Endothelial cell of hepatic sinusoid (primary cell): ENCODE measurements around the gene LCMT1.
"Not testable (repeated sequence)": the region's sequence is repeated elsewhere in the genome, so short reads cannot be mapped to it uniquely, and the experiment has no call there.

Experiments
- in situ Hi-C: cut with HindIII; loops from 2 replicates; pipeline ENCODE4 v1.10.0; 2017; ENCODE audit warnings: low sequenced_read_pairs

LCMT1 gene

DNA sequence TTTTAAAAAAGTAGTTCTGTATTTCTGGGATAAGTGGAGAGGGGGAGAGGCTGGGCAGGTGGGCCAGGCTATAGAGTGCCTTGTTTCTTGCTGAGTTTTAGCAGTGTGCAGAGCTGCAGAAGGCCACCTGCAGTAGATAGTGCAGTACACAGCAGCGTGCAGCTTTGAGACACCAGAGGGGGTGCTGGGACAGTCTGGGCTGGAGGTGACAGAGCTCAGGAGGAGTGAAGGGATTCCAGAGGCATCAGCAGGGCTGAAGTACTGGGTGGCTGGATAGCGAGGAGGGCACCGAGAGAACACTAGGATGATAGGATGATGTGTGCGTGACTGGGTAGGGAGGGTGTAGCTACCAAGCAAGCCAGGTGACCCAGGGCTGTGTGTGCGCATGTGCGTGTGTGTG is 26.6 kb downstream of the LCMT1 start:
- in situ Hi-C loops: no loop called here

DNA sequence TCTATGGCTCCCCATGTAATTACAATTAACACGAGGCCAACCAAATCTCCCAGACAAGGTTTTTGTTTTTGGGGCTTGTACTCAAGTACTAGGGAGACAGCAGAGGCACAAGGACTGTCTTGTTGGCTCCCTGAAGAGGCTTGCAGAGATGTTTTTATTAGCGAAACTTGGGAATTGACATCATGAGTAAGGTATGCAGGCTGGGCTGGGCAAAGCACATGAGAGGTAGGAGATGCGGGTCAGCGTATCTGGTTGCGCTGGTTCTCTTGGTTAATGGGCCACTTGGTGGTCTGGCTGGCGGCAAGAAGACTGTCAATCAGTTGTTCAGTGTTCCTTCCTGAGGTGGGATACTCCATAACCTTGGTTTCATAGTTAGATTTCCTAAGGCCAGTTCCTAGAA is 28.9 kb downstream of the LCMT1 start:
- in situ Hi-C loops: no loop called here

GRCh38 chr16:25141648-25142047 is 30.1 kb downstream of the LCMT1 start:
- in situ Hi-C loops: no loop called here

DNA sequence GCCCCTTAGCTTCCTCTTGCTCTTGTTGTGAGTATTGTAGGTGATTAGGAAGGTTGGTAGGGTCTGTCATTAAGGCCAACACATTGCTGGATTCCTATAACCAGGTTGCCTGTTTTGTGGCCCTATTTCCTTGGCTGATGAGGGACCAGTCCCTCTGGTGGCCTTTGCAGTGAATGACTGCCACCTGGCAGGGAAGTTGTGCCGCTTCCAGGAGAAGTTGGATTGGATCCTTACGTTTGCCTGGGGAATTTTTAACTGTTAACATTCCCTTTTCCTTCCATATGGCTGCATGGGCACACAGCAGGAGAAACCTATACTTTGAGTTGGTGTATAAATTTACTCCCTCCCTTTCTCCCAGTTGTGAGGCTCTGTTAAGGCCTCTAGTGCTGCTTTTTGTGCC is 32.4 kb downstream of the LCMT1 start:
- in situ Hi-C loops: no loop called here

GRCh38 chr16:25148568-25149215 is 37.1 kb downstream of the LCMT1 start:
- in situ Hi-C loops: loop anchor here (5.0 kb wide), 3 partner anchors 44 to 94 kb away; no protein-coding TSS in a partner anchor

DNA sequence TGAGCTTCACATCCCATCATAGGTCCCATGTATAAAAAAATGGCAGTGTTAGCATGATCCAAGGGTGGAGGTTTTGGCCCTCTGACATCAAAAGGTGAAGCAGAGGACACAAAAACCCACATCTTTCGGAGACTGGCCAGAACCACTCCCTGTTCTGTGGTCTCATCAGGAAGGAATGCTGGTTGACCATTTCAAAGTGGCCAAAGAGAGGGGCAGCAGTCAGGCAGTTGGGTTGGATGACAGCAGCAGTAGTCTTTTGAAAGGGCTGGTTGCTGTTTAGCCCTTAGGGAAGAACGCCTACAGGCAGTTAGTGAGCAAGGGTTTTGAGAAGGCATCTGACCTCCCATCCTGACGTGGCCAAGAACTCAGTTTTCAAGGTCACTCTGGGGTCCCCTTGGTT is 40.5 kb downstream of the LCMT1 start:
- in situ Hi-C loops: no loop called here

GRCh38 chr16:25155553-25156460 is 44.3 kb downstream of the LCMT1 start:
- in situ Hi-C loops: loop anchor here (5.0 kb wide), 1 partner anchor 94 kb away; no protein-coding TSS in a partner anchor

DNA sequence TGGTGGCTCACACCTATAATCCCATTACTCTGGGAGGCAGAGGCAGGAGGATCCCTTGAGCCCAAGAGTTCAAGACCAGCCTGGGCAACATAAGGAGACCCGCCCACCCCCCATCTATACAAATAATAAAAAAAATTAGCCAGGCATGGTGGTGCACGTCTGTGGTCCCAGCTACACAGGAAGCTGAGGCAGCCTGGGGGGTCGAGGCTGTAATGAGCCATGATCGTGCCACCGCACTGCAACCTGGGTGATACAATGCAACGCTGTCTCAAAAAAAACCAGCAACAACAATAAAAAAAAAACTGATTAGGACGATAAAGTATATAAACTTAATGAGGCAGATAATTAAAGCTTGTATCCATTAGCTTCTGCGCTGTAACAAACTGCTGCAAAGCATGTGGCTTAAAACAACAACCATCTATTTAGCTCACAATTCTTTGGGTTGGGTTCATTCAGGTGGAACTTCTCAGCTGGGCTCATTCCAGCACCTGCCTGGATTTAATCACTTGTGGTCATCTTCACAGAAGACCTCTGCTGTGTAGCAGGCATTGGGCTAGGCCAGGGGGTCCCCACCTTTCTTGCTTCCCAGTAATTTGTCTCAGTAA is 45.8 kb downstream of the LCMT1 start:
- in situ Hi-C loops: loop anchor here (5.0 kb wide), 1 partner anchor 95 kb away; no protein-coding TSS in a partner anchor

- in situ Hi-C loops: loop anchor here (5.0 kb wide), 1 partner anchor 96 kb away; no protein-coding TSS in a partner anchor
Observed at GRCh38 chr16:25158401-25158800, 46.9 kb downstream of the LCMT1 start.

DNA sequence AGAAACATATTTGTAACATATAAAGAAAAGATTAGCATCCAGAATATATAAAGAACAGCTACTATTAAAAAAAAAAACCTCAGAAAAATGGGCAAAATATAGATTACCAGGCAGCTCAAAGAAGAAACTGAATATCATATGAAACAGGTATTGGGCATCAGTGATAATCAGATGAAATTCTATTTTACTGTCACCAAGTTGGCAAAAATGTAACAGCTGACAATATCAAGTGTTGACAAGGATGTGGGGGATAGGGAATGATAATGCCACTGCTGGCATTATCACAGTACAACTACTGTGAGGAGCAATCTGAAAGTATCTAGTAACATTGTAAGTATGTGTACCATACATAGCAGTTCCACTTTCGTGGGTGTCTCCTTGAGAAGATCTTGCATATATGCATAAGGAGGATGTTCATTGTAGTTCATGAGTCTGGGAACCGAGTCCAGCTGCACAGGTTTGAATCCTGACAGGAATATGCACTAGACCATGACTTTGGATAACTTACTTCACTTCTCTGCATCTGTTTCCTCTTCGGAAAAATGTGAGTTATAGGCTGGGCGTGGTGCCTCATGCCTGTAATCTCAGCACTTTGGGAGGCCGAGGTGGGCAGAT is 50.3 kb downstream of the LCMT1 start:
- in situ Hi-C loops: no loop called here

GRCh38 chr16:25163683-25164082 is 52.1 kb downstream of the LCMT1 start:
- in situ Hi-C loops: no loop called here

- in situ Hi-C loops: no loop called here
Observed at GRCh38 chr16:25165284-25165683, 53.7 kb downstream of the LCMT1 start.

- in situ Hi-C loops: not testable (repeated sequence)
Observed at GRCh38 chr16:25167920-25168319, 56.4 kb downstream of the LCMT1 start.

- in situ Hi-C loops: no loop called here
Observed at GRCh38 chr16:25171390-25171789, 59.8 kb downstream of the LCMT1 start.

DNA sequence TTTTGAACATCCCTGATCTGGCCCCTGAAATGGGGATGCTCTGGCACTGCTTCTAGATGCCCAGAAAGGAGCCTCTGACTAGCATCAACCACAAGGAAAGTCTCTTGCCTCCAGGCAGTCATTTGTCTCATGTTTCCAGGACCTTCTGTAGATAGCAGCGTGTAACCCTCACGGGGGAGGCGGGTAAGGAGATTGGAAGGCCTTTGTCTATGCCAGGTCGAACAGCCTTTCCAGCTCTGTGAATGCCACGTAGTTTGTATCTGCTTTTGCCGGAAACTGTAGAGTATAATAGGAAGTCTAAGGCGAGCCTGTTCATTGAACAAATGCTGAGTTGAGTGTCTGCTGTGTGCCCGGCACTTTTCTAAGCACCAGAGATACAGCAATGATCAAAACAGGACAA is 61.3 kb downstream of the LCMT1 start:
- in situ Hi-C loops: no loop called here

GRCh38 chr16:25174285-25174684 is 62.7 kb downstream of the LCMT1 start:
- in situ Hi-C loops: no loop called here

DNA sequence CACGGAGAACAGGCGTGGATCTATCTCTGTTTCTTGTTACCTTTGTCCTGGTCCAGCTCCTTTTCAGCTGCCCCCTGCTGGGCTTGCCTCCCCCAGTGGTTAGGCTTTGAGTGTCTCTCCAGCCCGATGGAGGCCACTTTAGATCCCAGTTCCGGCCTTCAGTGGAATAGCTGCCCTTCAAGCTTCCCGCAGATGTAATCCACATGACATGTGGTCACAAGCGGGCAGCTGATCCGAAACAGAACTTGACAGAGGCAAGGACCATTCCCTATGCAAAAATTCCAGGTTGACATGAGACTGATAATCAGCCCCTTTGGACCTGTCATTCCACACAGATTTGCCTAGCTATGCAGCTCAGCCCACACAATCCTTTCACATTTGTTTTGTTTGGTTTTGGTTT is 64.6 kb downstream of the LCMT1 start:
- in situ Hi-C loops: no loop called here

DNA sequence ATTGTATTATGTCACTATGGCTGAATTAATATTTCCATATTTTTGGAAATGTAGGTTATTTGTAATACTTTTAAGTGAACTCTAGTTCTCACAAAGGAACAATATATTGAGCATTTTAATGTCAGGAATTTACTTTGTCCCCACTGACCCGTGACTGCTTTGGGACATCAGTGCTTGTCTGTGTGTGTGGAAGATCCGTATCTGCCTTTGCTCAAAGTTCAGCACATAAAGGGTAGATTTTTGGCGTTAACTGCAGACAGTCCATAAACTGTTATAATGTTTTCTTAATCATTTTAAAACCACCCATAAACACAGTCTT is 65.9 kb downstream of the LCMT1 start:
- in situ Hi-C loops: no loop called here

GRCh38 chr16:25177831-25178688 is 66.5 kb downstream of the LCMT1 start:
- in situ Hi-C loops: no loop called here

DNA sequence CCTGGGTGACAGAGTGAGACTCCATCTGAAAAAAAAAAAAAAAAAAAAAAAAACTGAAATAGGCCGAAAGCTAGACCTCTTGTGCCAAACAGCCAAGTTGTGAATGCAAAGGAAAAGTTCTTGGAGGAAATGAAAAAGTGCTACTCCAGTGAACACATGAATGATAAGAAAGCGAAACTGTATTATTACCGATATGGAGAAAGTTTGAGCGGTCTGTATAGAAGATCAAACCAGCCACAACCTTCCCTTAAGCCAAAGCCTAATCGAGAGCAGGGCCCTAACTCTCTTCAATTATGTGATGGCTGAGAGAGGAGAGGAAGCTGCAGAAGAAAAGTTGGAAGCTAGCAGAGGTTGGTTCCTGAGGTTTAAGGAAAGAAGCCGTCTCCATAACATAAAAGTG is 69.7 kb downstream of the LCMT1 start:
- in situ Hi-C loops: not testable (repeated sequence)
